Trophoblast cell (in vitro differentiated cells and primary cell): ENCODE measurements around the gene FKBP10.

Source experiments
- DNase-seq, 2 donors: peaks; one replicate each; pipeline ENCODE4 v3.0.0-alpha.2; 2016
- H2AFZ ChIP-seq: 2 replicates; pipeline ENCODE4 v1.6.1; 2013; ENCODE audit warnings: low read length, moderate library complexity, mild to moderate bottlenecking; ENCODE audit not compliant: insufficient read depth, poor library complexity
- H2AK5ac ChIP-seq: 2 replicates; pipeline ENCODE4 v1.6.1; 2013; ENCODE audit warnings: mild to moderate bottlenecking, low read length
- H2BK120ac ChIP-seq: 2 replicates; pipeline ENCODE4 v1.6.1; 2013; ENCODE audit warnings: low read length, mild to moderate bottlenecking, moderate library complexity; ENCODE audit not compliant: insufficient read depth, poor library complexity
- H2BK12ac ChIP-seq: 2 replicates; pipeline ENCODE4 v1.6.1; 2013; ENCODE audit warnings: mild to moderate bottlenecking, low read length, moderate library complexity
- H2BK5ac ChIP-seq: 2 replicates; pipeline ENCODE4 v1.6.1; 2013; ENCODE audit warnings: low read length, low read depth, moderate library complexity, mild to moderate bottlenecking; ENCODE audit not compliant: poor library complexity
- H3K14ac ChIP-seq: 2 replicates; pipeline ENCODE4 v1.6.1; 2013; ENCODE audit warnings: mild to moderate bottlenecking, low read length
- H3K18ac ChIP-seq: 2 replicates; pipeline ENCODE4 v1.6.1; 2013; ENCODE audit warnings: mild to moderate bottlenecking, low read length
- H3K23ac ChIP-seq: 2 replicates; pipeline ENCODE4 v1.6.1; 2013; ENCODE audit warnings: low read length
- H3K27ac ChIP-seq: 2 replicates; pipeline ENCODE4 v1.5.1; 2013; ENCODE audit warnings: low read depth, mild to moderate bottlenecking, inconsistent platforms, low read length, moderate library complexity
- H3K27me3 ChIP-seq: 2 replicates; pipeline ENCODE4 v1.6.1; 2013; ENCODE audit warnings: inconsistent platforms, mild to moderate bottlenecking, low read length, moderate library complexity; ENCODE audit not compliant: insufficient read depth
- H3K36me3 ChIP-seq, 2 experiments: 1 replicate in 1 of 2; 2 replicates in 1 of 2; pipeline ENCODE4 v1.6.1; 2013; ENCODE audit warnings: low read length in 2 of 2, mild to moderate bottlenecking in 2 of 2, moderate library complexity in 1 of 2; ENCODE audit not compliant: insufficient read depth in 2 of 2, control insufficient read depth in 1 of 2
- H3K4ac ChIP-seq: 2 replicates; pipeline ENCODE4 v1.6.1; 2013; ENCODE audit warnings: low read depth, mild to moderate bottlenecking, low read length, moderate library complexity
- H3K4me1 ChIP-seq, 2 experiments: 1 replicate in 1 of 2; 2 replicates in 1 of 2; pipeline ENCODE4 v1.6.1; 2013; ENCODE audit warnings: low read length in 2 of 2, mild to moderate bottlenecking in 2 of 2, moderate library complexity in 1 of 2; ENCODE audit not compliant: insufficient read depth in 2 of 2, control insufficient read depth in 1 of 2
- H3K4me2 ChIP-seq: 2 replicates; pipeline ENCODE4 v1.6.1; 2013; ENCODE audit warnings: inconsistent platforms, mild to moderate bottlenecking, low read length, moderate library complexity
- H3K4me3 ChIP-seq: 2 replicates; pipeline ENCODE4 v1.5.1; 2013; ENCODE audit warnings: mild to moderate bottlenecking, low read depth, low read length, inconsistent platforms
- H3K79me1 ChIP-seq: one replicate; pipeline ENCODE4 v1.6.1; 2013; ENCODE audit warnings: low read length
- H3K79me2 ChIP-seq: 2 replicates; pipeline ENCODE4 v1.6.1; 2013; ENCODE audit warnings: low read length, mild to moderate bottlenecking; ENCODE audit not compliant: control insufficient read depth, insufficient read depth, poor library complexity
- H3K9ac ChIP-seq: 2 replicates; pipeline ENCODE4 v1.6.1; 2013; ENCODE audit warnings: mild to moderate bottlenecking, low read length
- H3K9me3 ChIP-seq: 2 replicates; pipeline ENCODE4 v1.6.1; 2013; ENCODE audit warnings: low read depth, mild to moderate bottlenecking, control low read depth, inconsistent platforms, low read length; ENCODE audit not compliant: insufficient read depth
- H4K12ac ChIP-seq: 2 replicates; pipeline ENCODE4 v1.6.1; 2013; ENCODE audit warnings: low read depth, mild to moderate bottlenecking, low read length, moderate library complexity
- H4K8ac ChIP-seq: 2 replicates; pipeline ENCODE4 v1.6.1; 2013; ENCODE audit warnings: low read depth, mild to moderate bottlenecking, low read length, moderate library complexity
- H4K91ac ChIP-seq: one replicate; pipeline ENCODE4 v1.6.1; 2013; ENCODE audit warnings: low read depth, mild to moderate bottlenecking, low read length, moderate library complexity
- WGBS: extraction: QIAGEN DNeasy Blood & Tissue Kit; methylation state at CpG from one replicate; pipeline ENCODE4 v1.1.7; 2013; ENCODE audit warnings: missing lambda C conversion rate; ENCODE audit not compliant: insufficient read length, insufficient coverage; ENCODE audit errors: extremely low coverage; 5-methylcytosine and 5-hydroxymethylcytosine counted together

The FKBP10 gene

DNA sequence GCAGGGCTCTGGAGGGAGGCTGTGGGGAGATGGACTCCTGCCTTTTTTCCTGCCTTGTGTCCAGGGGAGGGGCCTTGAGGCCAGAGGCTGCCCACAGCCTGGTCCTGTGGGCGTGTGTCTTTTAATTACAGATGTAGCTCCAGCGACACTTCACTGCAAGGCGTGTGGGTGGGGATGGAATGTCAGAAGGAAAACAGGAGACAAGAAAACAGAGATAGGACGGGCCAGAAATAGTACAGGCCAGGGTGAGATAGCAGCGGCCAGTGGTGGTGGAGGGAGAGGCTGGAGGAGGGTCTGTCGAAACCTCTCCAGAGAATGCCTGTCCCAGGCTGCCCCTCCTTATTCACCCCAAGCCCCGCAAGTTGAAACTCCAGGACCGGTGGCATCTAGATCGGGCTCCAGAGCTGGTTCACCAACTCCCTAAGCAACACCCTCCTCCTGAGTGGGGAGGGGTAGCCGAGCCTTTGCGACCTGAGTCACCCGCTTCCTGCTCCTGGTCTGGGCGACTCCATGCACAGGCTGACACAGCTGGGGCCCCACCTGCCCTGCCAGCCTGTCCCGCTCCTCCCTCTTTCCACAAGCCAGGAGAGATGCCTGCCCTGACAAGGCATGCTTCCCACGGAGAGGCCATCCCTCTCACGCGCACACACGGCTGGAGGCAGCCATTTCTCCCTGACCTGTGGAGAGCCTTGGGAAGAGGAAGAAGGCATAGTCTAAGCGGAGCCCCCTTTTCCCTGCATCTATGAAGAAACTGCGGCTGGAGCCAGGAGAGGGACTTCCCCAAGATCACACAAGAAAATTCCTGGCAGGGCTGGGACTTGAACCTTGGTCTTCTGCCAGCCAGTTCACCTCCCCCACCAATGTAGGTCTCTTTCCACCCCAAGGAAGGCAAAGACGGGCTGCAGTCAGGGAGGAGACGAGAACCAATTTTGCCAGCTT is 19.7 kb upstream of the FKBP10 start:
- Histone ChIP-seq H3K4ac (peak overlapping the region; percentile 80), H3K27me3 (no peaks in the 10 kb centered on the region), H2BK12ac (peak overlapping the region; percentile 97), H2AK5ac (peak overlapping the region; percentile 78), H2AFZ (peak overlapping the region; percentile 53), H3K9me3 (peaks cover 1% of the 10 kb centered on the region), H3K27ac (peak overlapping the region; percentile 86), H4K8ac (peak overlapping the region; percentile 81), H3K9ac (peak overlapping the region; percentile 24), H3K14ac (peak overlapping the region; percentile 95), H3K79me2 (peaks cover 6% of the 10 kb centered on the region), H3K4me3 (no peak overlapping the region), H2BK5ac (peak overlapping the region; percentile 94), H3K36me3 (no peaks in the 10 kb centered on the region), H3K4me1 (peaks cover 28 to 32% of the 10 kb centered on the region in 2 experiments), H2BK120ac (peak overlapping the region; percentile 96), H3K4me2 (peak overlapping the region; percentile 42), H3K23ac (no peak overlapping the region), H4K12ac (peak overlapping the region; percentile 57), H4K91ac (peak overlapping the region; percentile 96), H3K18ac (peak overlapping the region; percentile 96), H3K79me1 (peaks cover 26% of the 10 kb centered on the region)
- no CpG with 5 or more reads among the region's 22 CpGs for WGBS
- DNase-seq, result peak; percentile 95

DNA sequence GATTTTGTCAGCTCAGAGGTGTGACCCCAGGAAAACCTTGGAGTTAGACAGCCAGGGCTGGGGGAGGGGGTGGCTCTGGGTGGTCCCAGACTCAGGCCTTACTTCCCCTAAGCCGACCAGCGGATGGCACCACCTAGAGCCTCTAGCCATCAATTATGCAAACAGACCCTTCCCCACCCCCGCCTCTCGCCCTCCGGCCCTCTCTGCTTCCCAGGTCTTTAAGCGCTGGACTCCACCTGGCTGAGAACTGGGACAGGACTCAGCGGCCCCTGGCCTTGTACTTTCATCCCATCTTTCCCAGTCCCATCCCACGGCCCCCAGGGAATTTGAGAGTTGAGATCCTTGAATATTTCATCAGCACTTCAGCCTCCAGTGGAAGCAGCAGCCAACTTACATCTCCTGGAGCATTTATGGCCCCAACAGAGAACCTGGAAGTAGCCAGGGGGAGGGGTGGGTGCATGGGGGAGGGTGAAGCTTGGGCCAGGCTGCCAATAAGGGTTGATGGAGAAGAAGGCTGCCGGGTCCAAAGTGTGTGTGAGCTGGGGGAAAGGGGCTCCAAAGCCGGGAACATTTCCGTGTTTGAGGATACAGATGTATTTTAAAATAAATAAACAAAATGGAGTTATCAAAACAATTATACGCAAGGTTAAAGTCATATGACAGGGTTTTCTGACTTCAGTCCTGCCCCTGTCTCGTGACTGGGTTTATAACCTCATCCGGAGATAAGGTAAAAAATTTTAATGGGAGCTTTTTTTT is 18.8 kb upstream of the FKBP10 start:
- H3K23ac ChIP-seq, result no peak overlapping the region
- H2AFZ ChIP-seq, result peak overlapping the region; percentile 53
- H3K36me3 ChIP-seq, result no peaks in the 10 kb centered on the region
- H4K91ac ChIP-seq, result peak overlapping the region; percentile 96
- peak overlapping the region; percentile 78 for H2AK5ac ChIP-seq
- peaks cover 6% of the 10 kb centered on the region for H3K79me2 ChIP-seq
- H3K4me2 ChIP-seq, result peak overlapping the region; percentile 42
- H3K4me3 ChIP-seq, result no peak overlapping the region
- H3K9ac ChIP-seq, result peak overlapping the region; percentile 24
- peaks cover 1% of the 10 kb centered on the region for H3K9me3 ChIP-seq
- no peak for DNase-seq
- peak overlapping the region; percentile 81 for H4K8ac ChIP-seq
- WGBS, result no CpG with 5 or more reads among the region's 14 CpGs
- peak overlapping the region; percentile 94 for H2BK5ac ChIP-seq
- H3K27ac ChIP-seq, result peak overlapping the region; percentile 86
- H3K4me1 ChIP-seq, result peaks cover 29 to 33% of the 10 kb centered on the region in 2 experiments
- peaks cover 26% of the 10 kb centered on the region for H3K79me1 ChIP-seq
- peak overlapping the region; percentile 96 for H2BK120ac ChIP-seq
- H3K4ac ChIP-seq, result peak overlapping the region; percentile 80
- H4K12ac ChIP-seq, result peak overlapping the region; percentile 57
- peak overlapping the region; percentile 95 for H3K14ac ChIP-seq
- no peaks in the 10 kb centered on the region for H3K27me3 ChIP-seq
- peak overlapping the region; percentile 96 for H3K18ac ChIP-seq
- H2BK12ac ChIP-seq, result peak overlapping the region; percentile 97

DNA sequence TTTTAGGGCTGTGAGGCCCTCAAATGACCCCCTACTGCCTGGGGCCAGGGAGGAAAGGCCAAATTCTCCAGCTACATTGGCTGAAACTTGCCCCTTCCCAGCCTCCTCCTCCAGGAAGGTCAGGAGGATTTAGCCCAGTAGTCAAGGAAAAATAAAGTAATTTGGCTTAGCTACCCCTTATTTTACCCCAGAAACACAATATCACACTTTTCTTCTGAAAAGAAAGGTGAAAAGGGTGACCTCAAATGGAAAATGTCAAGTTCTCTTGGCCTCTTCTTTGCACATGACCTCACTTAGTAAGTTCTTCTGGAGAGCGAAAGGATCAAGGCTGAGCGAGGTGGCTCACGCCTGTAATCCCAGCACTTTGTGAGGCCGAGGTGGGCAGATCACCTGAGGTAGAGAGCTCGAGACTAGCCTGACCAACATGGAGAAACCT is 18.2 kb upstream of the FKBP10 start:
- H3K9ac ChIP-seq, result no peak overlapping the region
- no peak overlapping the region for H4K8ac ChIP-seq
- no peak overlapping the region for H3K14ac ChIP-seq
- H3K79me2 ChIP-seq, result peaks cover 6% of the 10 kb centered on the region
- no peak overlapping the region for H2BK120ac ChIP-seq
- H2AFZ ChIP-seq, result no peak overlapping the region
- H4K91ac ChIP-seq, result no peak overlapping the region
- peaks cover 26% of the 10 kb centered on the region for H3K79me1 ChIP-seq
- no peak overlapping the region for H3K4ac ChIP-seq
- H3K18ac ChIP-seq, result no peak overlapping the region
- H3K4me1 ChIP-seq, result peaks cover 31 to 38% of the 10 kb centered on the region in 2 experiments
- no CpG with 5 or more reads among the region's 5 CpGs for WGBS
- DNase-seq, result peak in 1 of 2 donors; percentile 48
- H3K27me3 ChIP-seq, result no peaks in the 10 kb centered on the region
- peak overlapping the region; percentile 86 for H3K27ac ChIP-seq
- no peak overlapping the region for H2BK5ac ChIP-seq
- no peak overlapping the region for H3K4me3 ChIP-seq
- H4K12ac ChIP-seq, result no peak overlapping the region
- peak overlapping the region; percentile 55 for H2BK12ac ChIP-seq
- H3K4me2 ChIP-seq, result no peak overlapping the region
- H3K23ac ChIP-seq, result no peak overlapping the region
- no peaks in the 10 kb centered on the region for H3K36me3 ChIP-seq
- H3K9me3 ChIP-seq, result peaks cover 1% of the 10 kb centered on the region
- no peak overlapping the region for H2AK5ac ChIP-seq

DNA sequence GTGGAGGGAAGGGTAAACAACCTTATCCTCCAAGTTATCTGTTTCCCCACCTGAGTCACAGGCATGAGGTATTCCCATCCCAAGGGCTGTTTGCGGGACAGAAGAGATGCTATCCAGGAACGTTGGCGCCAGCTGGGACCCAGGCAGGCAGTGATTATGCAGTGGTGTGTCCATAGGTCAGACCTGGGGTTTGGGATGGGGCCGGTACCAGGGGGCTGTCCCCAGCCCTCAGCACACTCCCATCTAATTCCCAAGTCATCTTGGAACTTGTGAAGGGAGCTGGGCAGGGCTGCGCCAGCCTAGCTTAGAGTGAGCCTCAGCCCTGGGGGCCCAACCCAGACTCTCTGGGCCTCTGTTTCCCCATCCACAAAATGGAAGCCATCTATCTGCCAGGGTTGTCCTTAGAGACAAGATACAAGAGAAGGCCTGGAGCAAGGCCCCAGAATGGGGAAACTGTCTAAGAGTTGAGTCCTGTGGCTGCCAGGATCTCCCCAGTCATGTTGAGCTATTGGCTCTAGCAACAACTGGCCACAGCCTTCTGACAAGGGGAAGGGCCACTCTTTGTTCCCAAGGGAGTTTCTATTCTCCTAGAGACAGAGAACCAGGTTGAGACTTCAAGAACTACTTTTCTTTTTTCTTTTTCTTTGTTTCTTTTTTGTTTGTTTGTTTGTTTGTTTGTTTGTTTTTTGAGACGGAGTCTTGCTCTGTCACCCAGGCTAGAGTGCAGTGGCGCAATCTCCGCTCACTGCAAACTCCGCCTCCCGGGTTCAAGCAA is 16.5 kb upstream of the FKBP10 start:
- Histone ChIP-seq H2AFZ (no peak overlapping the region), H3K9ac (no peak overlapping the region), H3K79me2 (peaks cover 6% of the 10 kb centered on the region), H3K4me2 (no peak overlapping the region), H3K27ac (peak overlapping the region; percentile 90), H3K27me3 (no peaks in the 10 kb centered on the region), H3K4me3 (no peak overlapping the region), H4K12ac (no peak overlapping the region), H3K14ac (peak overlapping the region; percentile 4), H3K23ac (no peak overlapping the region), H3K9me3 (peaks cover 1% of the 10 kb centered on the region), H2BK120ac (peak overlapping the region; percentile 48), H2BK5ac (peak overlapping the region; percentile 71), H4K91ac (peak overlapping the region; percentile 88), H3K36me3 (no peaks in the 10 kb centered on the region), H4K8ac (peak overlapping the region; percentile 27), H2AK5ac (no peak overlapping the region), H3K18ac (peak overlapping the region; percentile 22), H2BK12ac (peak overlapping the region; percentile 19), H3K4me1 (peaks cover 36 to 46% of the 10 kb centered on the region in 2 experiments), H3K79me1 (peaks cover 31% of the 10 kb centered on the region), H3K4ac (no peak overlapping the region)
- no CpG with 5 or more reads among the region's 10 CpGs for WGBS
- peak; percentile 92 to 93 for DNase-seq
